Naive thymus-derived CD8-positive, alpha-beta T cell (primary cell): ENCODE data around the gene ARTN. TPM values are rescaled to one million over a fixed set of nuclear protein-coding genes. Genes with fewer than 3 reads are reported as not detected.

Experiments used
- ATAC-seq, 2 donors: fragments of 150-1000 bp; cut with Tn5 transposase in 1 of 2; sonication (Bioruptor Pico), chemical (Tn5 transposase) in 1 of 2; 1 replicate in 1 of 2; 2 replicates in 1 of 2; pipeline ENCODE4 v1.10.0; 2021; ENCODE audit warnings: mild to moderate bottlenecking in 2 of 2, moderate library complexity in 2 of 2
- POLR2A ChIA-PET: fragments of 350-600 bp; sonication (Branson Sonifier 250); formaldehyde crosslinking; loops from one replicate; lab custom pipeline; 2021; ENCODE audit warnings: antibody characterized with exemption; lab: Charles Lee
- DNase-seq, 10 donors: peaks; one replicate each; pipeline versions ENCODE4 v3.0.0 to v3.0.0-alpha.2; 2020 to 2022
- H3K27ac Mint-ChIP-seq, 10 donors: one replicate each; pipeline ENCODE4 v1.8.0; 2020 to 2022; ENCODE audit warnings: mild to moderate bottlenecking in 10 of 10, mixed read lengths in 10 of 10, moderate library complexity in 4 of 10, inconsistent platforms in 1 of 10
- H3K27me3 Mint-ChIP-seq, 5 donors: one replicate each; pipeline ENCODE4 v1.8.0; 2021 to 2022; ENCODE audit warnings: mixed read lengths in 5 of 5
- H3K36me3 Mint-ChIP-seq, 3 donors: one replicate each; pipeline ENCODE4 v1.8.0; 2020 to 2022; ENCODE audit warnings: mixed read lengths in 3 of 3, mild to moderate bottlenecking in 2 of 3, inconsistent platforms in 1 of 3
- H3K4me1 Mint-ChIP-seq, 4 donors: one replicate each; pipeline ENCODE4 v1.8.0; 2021 to 2022; ENCODE audit warnings: mixed read lengths in 4 of 4
- H3K4me3 Mint-ChIP-seq, 10 donors: one replicate each; pipeline ENCODE4 v1.8.0; 2020 to 2022; ENCODE audit warnings: mild to moderate bottlenecking in 10 of 10, mixed read lengths in 10 of 10, moderate library complexity in 6 of 10, inconsistent platforms in 1 of 10
- H3K9me3 Mint-ChIP-seq, 9 donors: one replicate each; pipeline ENCODE4 v1.8.0; 2020 to 2022; ENCODE audit warnings: mixed read lengths in 9 of 9, mild to moderate bottlenecking in 3 of 9, inconsistent platforms in 1 of 9, moderate library complexity in 1 of 9
- polyA plus RNA-seq, 3 donors: library from polyadenylated mRNA; unstranded; fragments of 300-500 nt; fragmentation: Illumina TruSeq; gene quantifications; one replicate each; pipeline ENCODE4 v1.2.3, GENCODE V29; 2021
- total RNA-seq, 8 experiments: library from RNA in 2 of 8; stranded (reverse) in 2 of 8; gene quantifications; one replicate each; pipeline ENCODE4 v1.2.3 and lab custom pipeline; 2021 to 2026

The ARTN gene
- total and polyA plus RNA-seq, 5 experiments from 2014 or later, result 0.25 to 0.96 TPM; not detected in 3

- POLR2A ChIA-PET, result interaction anchor here (1.1 to 1.7 kb wide), 2 partner anchors 16 to 247 kb away, joined by 3 to 6 read pairs; partner anchors contain the start of genes DPH2 and ST3GAL3
- Mint-ChIP-seq H3K4me1 (peaks cover 13 to 25% (median 19%) of the 10 kb centered on the region in 4 donors), H3K36me3 (peaks cover 6 to 25% (median 7%) of the 10 kb centered on the region in 3 donors), H3K4me3 (no peak overlapping the region), H3K9me3 (no peaks in the 10 kb centered on the region), H3K27me3 (no peaks in the 10 kb centered on the region), H3K27ac (no peak overlapping the region)
- DNase-seq, result no peak
- no peak for ATAC-seq
These were observed 20.4 kb downstream of the ARTN start for GRCh38 chr1:43954036-43954435.

GRCh38 chr1:43956234-43956633 is 22.6 kb downstream of the ARTN start:
- Mint-ChIP-seq H3K27me3 (no peaks in the 10 kb centered on the region), H3K27ac (no peak overlapping the region), H3K4me1 (peaks cover 0 to 7% (median 4%) of the 10 kb centered on the region in 4 donors), H3K9me3 (no peaks in the 10 kb centered on the region), H3K36me3 (peaks cover 0 to 22% (median 6%) of the 10 kb centered on the region in 3 donors), H3K4me3 (no peak overlapping the region)
- ATAC-seq (no peak), DNase-seq (no peak)
- POLR2A ChIA-PET, result interaction anchor here (0.7 kb wide), 1 partner anchor 14 kb away, joined by 4 read pairs; the partner anchor contains the start of gene DPH2

DNA sequence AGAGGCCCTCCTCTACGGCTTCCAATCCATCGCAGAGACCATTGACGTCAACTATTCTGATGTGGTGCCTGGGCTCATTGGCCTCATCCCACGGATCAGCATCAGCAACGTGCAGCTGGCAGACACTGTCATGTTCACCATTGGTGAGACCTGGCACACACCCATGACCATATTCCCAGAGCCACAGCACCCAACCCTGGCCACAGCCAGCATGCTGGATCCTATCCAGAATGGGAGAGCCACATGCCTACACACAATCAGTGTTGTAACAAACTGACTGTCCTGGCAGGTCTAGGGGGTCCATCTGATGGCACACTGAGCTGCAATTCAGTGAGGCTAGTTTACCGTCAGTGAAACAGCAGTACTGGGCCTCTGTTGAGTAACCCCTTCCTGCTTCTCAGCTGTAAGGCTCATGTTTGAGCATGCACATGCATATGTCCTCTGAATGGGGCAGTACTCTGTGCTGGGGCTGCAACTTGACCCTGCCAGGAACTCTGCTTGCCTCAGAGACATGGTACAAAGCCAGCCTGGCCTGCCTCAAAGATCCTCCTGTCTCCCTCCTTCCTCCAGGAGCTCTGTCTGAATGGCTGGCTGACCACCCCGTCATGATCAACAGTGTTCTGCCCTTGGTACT is 23.9 kb downstream of the ARTN start:
- Mint-ChIP-seq H3K9me3 (no peaks in the 10 kb centered on the region), H3K4me1 (peaks cover 0 to 8% (median 1%) of the 10 kb centered on the region in 4 donors), H3K4me3 (no peak overlapping the region), H3K27me3 (no peaks in the 10 kb centered on the region), H3K36me3 (peaks cover 4 to 27% (median 6%) of the 10 kb centered on the region in 3 donors), H3K27ac (peak overlapping the region in 2 of 10 donors; percentile 43 to 66)
- POLR2A ChIA-PET, result no interaction called here
- no peak for ATAC-seq
- no peak for DNase-seq

DNA sequence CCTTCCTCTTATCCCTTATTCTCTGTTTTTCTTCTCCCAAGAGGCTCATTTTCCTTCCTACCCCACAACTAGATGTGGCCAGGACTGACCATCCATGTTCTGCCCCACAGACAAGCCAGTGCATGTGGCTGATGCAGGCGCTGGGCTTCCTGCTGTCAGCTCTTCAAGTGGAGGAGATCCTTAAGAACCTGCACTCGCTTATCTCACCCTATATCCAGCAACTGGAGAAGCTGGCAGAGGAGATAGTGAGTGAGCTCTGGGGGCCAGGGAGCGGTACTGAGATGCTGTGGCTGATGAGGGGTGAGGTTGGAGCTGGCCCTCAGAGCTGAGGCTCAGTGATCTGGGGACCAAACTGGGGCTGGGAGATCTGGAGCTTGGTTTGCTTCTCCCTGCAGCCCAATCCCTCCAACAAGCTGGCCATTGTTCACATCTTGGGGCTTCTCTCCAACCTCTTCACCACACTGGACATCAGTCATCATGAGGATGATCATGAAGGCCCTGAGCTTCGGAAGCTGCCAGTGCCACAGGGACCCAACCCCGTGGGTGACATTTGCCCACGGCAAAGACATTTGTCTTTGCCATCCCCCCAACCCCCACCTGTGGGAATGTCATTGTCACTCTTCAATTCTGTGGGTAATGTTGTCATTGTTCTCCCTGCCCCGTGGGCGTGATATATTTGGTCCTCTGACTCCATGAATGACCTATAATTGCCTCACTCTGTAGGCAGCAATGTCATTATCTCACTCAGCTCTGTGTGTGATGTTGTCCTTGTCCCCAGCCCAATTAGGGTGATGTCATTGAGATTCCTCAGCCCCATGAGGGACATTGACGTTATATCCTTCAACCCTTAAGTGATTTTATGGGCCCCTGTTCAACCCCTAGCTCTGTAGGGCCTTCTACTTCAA is 25.0 kb downstream of the ARTN start:
- Mint-ChIP-seq H3K4me3 (no peak overlapping the region), H3K27ac (peak overlapping the region in 2 of 10 donors; percentile 43 to 66), H3K4me1 (peaks cover 0 to 8% (median 0%) of the 10 kb centered on the region in 4 donors), H3K36me3 (peaks cover 5 to 32% (median 6%) of the 10 kb centered on the region in 3 donors), H3K9me3 (no peaks in the 10 kb centered on the region), H3K27me3 (no peaks in the 10 kb centered on the region)
- DNase-seq, result no peak
- no peak for ATAC-seq
- POLR2A ChIA-PET, result interaction anchor here (0.6 kb wide), 1 partner anchor 756 kb away, joined by 4 read pairs; no protein-coding TSS in a partner anchor

DNA sequence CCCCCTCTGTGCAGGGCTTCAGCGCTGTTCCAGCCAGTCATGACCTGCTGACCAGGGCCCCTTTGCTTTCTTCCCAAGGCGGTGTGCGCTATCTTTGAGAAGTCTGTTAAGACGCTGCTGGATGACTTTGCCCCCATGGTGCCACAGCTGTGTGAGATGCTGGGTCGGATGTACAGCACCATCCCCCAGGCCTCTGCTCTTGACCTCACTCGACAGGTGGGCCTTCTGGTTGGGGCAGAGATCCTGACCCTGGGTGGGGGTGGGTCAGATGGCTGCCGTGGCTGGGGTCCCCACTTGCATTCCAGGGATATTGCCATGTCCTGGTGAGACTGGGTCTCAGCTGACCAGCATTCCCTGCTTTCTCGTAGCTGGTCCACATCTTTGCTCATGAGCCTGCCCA is 27.2 kb downstream of the ARTN start:
- H3K27ac Mint-ChIP-seq, result peak overlapping the region in 1 of 10 donors; percentile 67
- no peak overlapping the region for H3K4me3 Mint-ChIP-seq
- no peaks in the 10 kb centered on the region for H3K9me3 Mint-ChIP-seq
- ATAC-seq (no peak), DNase-seq (no peak)
- peaks cover 0 to 2% (median 0%) of the 10 kb centered on the region in 4 donors for H3K4me1 Mint-ChIP-seq
- H3K36me3 Mint-ChIP-seq, result peaks cover 5 to 29% (median 6%) of the 10 kb centered on the region in 3 donors
- POLR2A ChIA-PET, result no interaction called here
- no peaks in the 10 kb centered on the region for H3K27me3 Mint-ChIP-seq

DNA sequence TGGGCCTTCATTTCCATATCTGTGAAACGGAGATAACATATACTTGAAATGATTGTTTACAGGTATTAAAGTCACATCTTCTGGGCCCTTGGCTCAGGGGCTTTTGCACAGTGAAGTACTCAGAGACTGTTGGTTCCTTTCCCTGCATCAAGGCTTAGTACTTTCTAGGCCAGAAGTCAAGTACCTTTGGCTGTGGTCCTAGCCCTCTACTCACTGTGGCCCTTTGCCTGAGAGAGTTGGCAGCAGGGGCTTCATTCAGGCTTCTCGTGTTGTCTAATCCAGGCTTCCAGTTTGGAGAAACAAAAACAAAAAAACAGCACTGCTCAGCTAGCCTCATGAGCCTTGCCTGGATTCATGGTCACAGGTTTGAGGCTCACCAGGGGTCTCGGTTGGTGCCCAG is 28.1 kb downstream of the ARTN start:
- Mint-ChIP-seq H3K4me3 (no peak overlapping the region), H3K9me3 (no peaks in the 10 kb centered on the region), H3K36me3 (peaks cover 5 to 26% (median 6%) of the 10 kb centered on the region in 3 donors), H3K27me3 (no peaks in the 10 kb centered on the region), H3K4me1 (peaks cover 0 to 2% (median 0%) of the 10 kb centered on the region in 4 donors), H3K27ac (no peak overlapping the region)
- no peak for DNase-seq
- no peak for ATAC-seq
- POLR2A ChIA-PET, result interaction anchor here (0.6 kb wide), 1 partner anchor 408 kb away, joined by 4 read pairs; no protein-coding TSS in a partner anchor

- Mint-ChIP-seq H3K4me3 (no peak overlapping the region), H3K36me3 (peaks cover 5 to 23% (median 6%) of the 10 kb centered on the region in 3 donors), H3K27me3 (no peaks in the 10 kb centered on the region), H3K4me1 (peaks cover 0 to 2% (median 0%) of the 10 kb centered on the region in 4 donors), H3K9me3 (no peaks in the 10 kb centered on the region), H3K27ac (peak overlapping the region in 2 of 10 donors; percentile 29 to 31)
- POLR2A ChIA-PET, result interaction anchor here (0.6 kb wide), 1 partner anchor 407 kb away, joined by 4 read pairs; no protein-coding TSS in a partner anchor
- no peak for DNase-seq
- ATAC-seq, result no peak
These were observed 28.7 kb downstream of the ARTN start for GRCh38 chr1:43962324-43962723.

DNA sequence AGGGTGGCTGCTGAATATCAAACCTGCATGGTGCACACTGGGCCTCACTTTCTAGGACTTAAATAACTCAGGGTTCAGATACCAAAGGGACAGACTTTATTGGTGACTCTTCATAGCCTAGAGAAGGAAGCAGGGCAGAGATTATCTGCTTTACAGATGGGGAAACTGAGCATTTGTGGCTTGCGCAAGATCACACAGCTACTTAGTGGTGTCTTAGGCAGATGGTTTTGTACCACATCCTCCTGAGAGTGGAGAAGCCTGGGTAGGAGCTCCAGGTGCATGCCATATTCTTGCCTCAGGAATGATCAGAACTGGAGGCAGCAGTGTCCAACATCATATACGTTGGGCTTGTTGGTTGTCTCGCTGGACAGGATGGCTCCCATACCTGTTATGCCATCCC is 29.4 kb downstream of the ARTN start:
- no peak overlapping the region for H3K27ac Mint-ChIP-seq
- no peaks in the 10 kb centered on the region for H3K27me3 Mint-ChIP-seq
- H3K36me3 Mint-ChIP-seq, result peaks cover 5 to 24% (median 6%) of the 10 kb centered on the region in 3 donors
- no peak overlapping the region for H3K4me3 Mint-ChIP-seq
- no peaks in the 10 kb centered on the region for H3K9me3 Mint-ChIP-seq
- ATAC-seq (no peak), DNase-seq (no peak)
- POLR2A ChIA-PET, result no interaction called here
- H3K4me1 Mint-ChIP-seq, result peaks cover 0 to 2% (median 0%) of the 10 kb centered on the region in 4 donors

DNA sequence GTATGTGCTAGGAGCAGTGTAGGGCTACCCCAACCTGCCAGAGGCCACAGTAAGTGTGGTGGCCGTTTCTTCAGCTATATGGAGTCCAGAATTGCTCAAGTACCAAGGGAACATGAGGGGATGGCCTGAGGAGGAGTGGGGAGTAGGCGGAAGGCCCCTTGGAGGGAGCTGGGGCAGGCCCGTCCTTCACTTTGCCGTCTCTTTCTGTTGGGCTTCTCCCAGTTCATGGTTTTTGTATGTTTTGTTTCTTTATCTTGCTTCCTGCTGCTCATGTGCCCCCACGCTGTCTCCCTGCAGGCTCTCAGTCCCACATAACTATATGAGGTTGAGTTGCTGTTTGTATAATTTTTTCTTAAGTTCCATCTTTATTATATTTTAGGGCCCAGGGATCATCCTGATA is 30.3 kb downstream of the ARTN start:
- Mint-ChIP-seq H3K4me3 (no peak overlapping the region), H3K4me1 (peaks cover 0 to 3% (median under 1%) of the 10 kb centered on the region in 4 donors), H3K36me3 (peaks cover 3 to 19% (median 5%) of the 10 kb centered on the region in 3 donors), H3K27ac (no peak overlapping the region), H3K9me3 (no peaks in the 10 kb centered on the region), H3K27me3 (no peaks in the 10 kb centered on the region)
- POLR2A ChIA-PET, result no interaction called here
- no peak for ATAC-seq
- DNase-seq, result no peak

DNA sequence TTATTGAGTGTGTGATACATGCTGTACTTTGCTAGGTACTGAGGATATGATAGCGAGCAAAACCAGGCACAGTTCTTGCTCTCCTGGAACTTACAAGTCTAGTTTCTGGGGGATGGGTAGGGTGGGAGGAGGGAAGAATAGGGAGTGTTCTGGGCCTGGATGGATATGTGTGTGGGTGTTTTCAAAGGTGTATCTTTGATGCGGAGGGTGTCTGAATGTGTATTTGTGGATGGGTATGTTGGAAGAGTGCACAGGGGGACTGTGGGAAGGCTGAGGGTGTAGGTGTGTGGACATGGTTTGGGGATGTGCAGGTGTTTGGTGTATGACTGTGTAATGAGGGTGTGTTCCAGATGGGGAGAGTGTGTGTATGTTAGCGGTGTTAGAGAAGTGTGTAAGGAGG is 31.7 kb downstream of the ARTN start:
- H3K4me1 Mint-ChIP-seq, result peaks cover 9 to 15% (median 12%) of the 10 kb centered on the region in 4 donors
- H3K27ac Mint-ChIP-seq, result no peak overlapping the region
- no peak overlapping the region for H3K4me3 Mint-ChIP-seq
- no peaks in the 10 kb centered on the region for H3K9me3 Mint-ChIP-seq
- peaks cover 0 to 16% (median 5%) of the 10 kb centered on the region in 3 donors for H3K36me3 Mint-ChIP-seq
- DNase-seq (no peak), ATAC-seq (no peak)
- no peaks in the 10 kb centered on the region for H3K27me3 Mint-ChIP-seq
- POLR2A ChIA-PET, result no interaction called here

GRCh38 chr1:43968348-43968948 is 34.8 kb downstream of the ARTN start:
- DNase-seq (no peak), ATAC-seq (no peak)
- peaks cover 9 to 27% (median 24%) of the 10 kb centered on the region in 4 donors for H3K4me1 Mint-ChIP-seq
- no peak overlapping the region for H3K4me3 Mint-ChIP-seq
- peaks cover 0 to 11% (median 0%) of the 10 kb centered on the region in 3 donors for H3K36me3 Mint-ChIP-seq
- POLR2A ChIA-PET, result interaction anchor here (0.9 kb wide), 1 partner anchor 23 kb away, joined by 3 read pairs; no protein-coding TSS in a partner anchor
- H3K9me3 Mint-ChIP-seq, result no peaks in the 10 kb centered on the region
- no peaks in the 10 kb centered on the region for H3K27me3 Mint-ChIP-seq
- H3K27ac Mint-ChIP-seq, result no peak overlapping the region

DNA sequence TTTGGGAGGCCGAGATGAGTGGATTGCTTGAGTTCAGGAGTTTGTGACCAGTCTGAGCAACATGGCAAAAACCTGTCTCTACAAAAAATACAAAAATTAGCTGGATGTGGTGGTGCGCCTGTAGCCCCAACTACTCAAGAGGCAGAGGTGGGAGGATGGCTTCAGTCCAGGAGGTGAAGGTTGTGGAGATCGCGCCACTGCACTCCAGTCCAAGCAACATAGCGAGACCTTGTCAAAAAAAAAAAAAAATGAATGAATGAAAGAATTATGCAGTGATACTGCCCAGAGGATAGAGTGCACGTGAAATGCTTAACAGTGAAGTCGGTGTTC is 35.8 kb downstream of the ARTN start:
- DNase-seq, result no peak

More for the DNA sequence above, 35.8 kb downstream of the ARTN start:
- ATAC-seq, result no peak
- Mint-ChIP-seq H3K9me3 (no peaks in the 10 kb centered on the region), H3K27ac (peak overlapping the region in 6 of 10 donors; percentile 76 to 94 (median 92)), H3K27me3 (no peaks in the 10 kb centered on the region), H3K4me3 (peak overlapping the region; percentile 89 to 96 (median 94)), H3K4me1 (peaks cover 17 to 36% (median 33%) of the 10 kb centered on the region in 4 donors), H3K36me3 (peaks cover 0 to 11% (median 0%) of the 10 kb centered on the region in 3 donors)
- POLR2A ChIA-PET, result interaction anchor here (0.7 to 2.1 kb wide), 4 partner anchors 13 to 122 kb away, joined by 3 to 13 read pairs (median 4); partner anchors contain the start of gene IPO13
